Measurements from ENCODE around the gene TBC1D8. TPM values are rescaled to one million over a fixed set of nuclear protein-coding genes. Genes with fewer than 3 reads are reported as not detected.

The TBC1D8 gene
- total RNA-seq, 1 donor from 2014 or later: 0.51 TPM

DNA sequence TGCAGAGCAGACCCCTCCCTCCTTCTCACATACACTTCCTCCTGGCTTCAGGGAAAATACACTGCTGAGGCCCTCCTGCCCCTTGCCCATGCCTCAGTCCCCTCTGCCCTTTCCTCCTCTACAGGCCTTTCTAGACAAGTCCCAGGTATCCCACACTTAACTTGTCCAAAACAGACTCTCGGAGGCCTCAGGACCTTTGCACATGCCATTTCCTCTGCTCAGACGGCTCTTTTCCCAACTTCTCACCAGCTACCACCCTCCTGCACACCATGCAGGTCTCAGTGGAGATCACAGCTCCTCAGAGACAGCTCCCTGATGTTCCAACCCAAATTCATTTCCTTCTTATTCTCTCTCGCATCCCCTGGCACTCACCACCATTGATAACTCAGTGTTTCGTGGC lies 11.7 kb downstream of the TBC1D8 start:
- intact Hi-C loops (cut with micrococcal nuclease): no loop called here

GRCh38 chr2:101135412-101136296 lies 15.5 kb downstream of the TBC1D8 start:
- intact Hi-C loops (cut with micrococcal nuclease): no loop called here

- intact Hi-C loops (cut with micrococcal nuclease): no loop called here
These were observed 17.6 kb downstream of the TBC1D8 start for GRCh38 chr2:101133492-101134100.

DNA sequence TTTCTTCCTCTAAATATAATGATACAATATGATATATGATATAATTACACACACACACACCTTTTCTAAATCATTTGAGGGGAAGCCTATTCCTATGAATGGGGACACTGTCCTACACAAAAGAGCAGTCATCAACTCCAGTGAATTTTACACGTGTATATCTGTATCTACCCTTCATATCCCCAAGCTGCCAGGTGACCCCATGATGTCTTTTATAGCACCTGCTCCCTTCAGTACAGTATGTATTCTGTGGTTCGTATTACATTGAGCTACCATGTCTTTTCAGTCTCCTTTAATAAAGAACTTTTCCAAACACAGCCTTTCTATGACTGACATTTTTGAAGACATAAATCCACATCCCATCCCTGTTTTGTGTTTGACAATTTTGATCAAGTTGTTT lies 19.0 kb downstream of the TBC1D8 start:
- intact Hi-C loops (cut with micrococcal nuclease): no loop called here

DNA sequence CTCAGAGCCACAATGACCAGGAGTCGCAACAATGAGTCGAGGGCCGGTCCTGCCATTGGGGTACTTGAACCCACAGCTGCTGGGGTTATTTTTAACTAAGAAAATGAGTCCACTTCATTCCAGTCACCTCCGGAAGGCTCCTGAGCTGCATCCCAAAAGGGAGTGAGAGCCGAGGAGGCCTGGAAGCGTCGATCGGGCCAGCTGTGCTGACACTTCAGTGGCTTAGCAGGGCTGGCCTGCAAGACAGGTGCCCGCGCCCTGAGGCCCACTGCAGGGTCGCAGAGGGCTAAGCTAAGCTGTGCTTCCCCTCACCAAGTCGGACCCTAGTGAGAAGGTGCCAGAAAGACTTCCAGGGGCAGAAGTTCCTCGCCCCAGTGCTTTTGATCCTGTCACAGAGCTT lies 21.1 kb downstream of the TBC1D8 start:
- intact Hi-C loops (cut with micrococcal nuclease): no loop called here

- intact Hi-C loops (cut with micrococcal nuclease): no loop called here
These were observed 23.7 kb downstream of the TBC1D8 start for GRCh38 chr2:101127319-101128056.

GRCh38 chr2:101125808-101126207 lies 25.4 kb downstream of the TBC1D8 start:
- intact Hi-C loops (cut with micrococcal nuclease): no loop called here

- intact Hi-C loops (cut with micrococcal nuclease): no loop called here
These were observed 25.8 kb downstream of the TBC1D8 start for GRCh38 chr2:101125374-101125773.

- intact Hi-C loops (cut with micrococcal nuclease): no loop called here
These were observed 26.4 kb downstream of the TBC1D8 start for GRCh38 chr2:101124643-101125366.

DNA sequence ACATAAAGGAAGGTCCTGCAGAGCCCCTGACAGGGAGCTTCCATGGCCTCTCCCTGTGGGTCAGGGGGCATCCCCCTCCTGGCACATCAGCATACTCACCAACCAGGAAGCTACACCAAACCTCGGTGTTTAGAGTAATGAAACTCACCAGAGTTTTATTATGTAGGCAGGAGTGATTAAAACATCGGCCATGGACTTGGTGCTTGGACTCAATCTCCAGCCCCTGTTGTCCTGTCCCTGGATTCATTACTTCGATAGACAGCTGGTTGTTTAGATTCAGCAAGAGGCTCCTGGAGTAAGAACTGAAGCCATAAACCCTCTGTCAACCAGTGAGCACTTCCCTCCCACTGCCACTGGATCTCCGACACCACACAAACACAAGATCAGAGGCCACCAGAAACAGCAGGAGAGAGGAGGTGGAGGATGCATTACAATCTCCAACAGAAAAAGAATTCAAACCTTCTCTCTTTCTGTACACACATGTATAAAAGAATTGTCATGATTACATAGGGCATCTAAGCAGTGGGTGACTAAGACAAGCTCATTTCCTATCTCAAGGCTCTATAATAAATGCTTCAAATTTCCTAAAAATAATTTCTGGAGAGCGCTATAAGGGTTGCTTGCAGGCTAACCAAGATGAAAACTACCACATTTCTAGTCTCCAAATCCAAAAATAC lies 27.2 kb downstream of the TBC1D8 start:
- intact Hi-C loops (cut with micrococcal nuclease): no loop called here

GRCh38 chr2:101121174-101121573 lies 30.0 kb downstream of the TBC1D8 start:
- intact Hi-C loops (cut with micrococcal nuclease): no loop called here

GRCh38 chr2:101120124-101120996 lies 30.8 kb downstream of the TBC1D8 start:
- intact Hi-C loops (cut with micrococcal nuclease): no loop called here

DNA sequence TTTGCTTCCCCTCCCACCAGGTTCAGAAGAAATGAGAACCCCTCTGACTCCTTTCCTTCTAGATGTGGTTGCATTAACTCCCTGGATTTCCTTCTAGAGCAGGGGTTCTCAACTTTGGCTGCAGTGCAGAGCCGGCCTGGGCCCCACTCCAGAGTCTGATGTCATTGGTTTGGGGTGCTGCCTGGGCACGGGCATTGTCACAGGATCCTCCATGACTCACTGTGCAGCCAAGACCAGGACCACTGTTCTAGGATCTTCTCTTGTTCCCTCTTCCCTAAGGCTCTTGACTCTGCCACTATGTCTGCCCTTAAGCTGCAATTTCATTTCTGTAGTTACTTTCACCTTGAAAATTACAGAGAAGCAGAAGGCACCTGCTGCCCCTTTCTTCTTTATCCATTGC lies 31.8 kb downstream of the TBC1D8 start:
- intact Hi-C loops (cut with micrococcal nuclease): no loop called here

GRCh38 chr2:101116841-101117552 lies 34.2 kb downstream of the TBC1D8 start:
- intact Hi-C loops (cut with micrococcal nuclease): no loop called here

GRCh38 chr2:101116348-101116747 lies 34.8 kb downstream of the TBC1D8 start:
- intact Hi-C loops (cut with micrococcal nuclease): no loop called here

DNA sequence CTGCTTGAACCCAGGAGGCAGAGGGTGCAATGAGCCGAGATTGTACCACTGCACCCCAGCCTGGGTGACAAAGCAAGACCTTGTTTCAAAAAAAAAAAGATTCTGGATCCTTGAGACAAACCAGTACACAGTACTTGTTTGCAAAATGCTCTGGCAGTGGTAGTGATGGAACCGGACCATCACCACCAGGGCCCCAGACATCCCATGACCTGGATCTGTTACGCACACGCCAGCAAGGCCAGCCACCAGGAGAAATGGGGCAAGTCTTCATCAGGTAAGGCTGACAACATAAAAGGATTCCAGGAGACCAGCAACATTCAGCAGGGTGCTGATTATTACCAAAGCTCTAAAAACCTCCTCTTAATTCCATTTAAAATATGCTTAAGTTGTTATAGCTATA lies 35.5 kb downstream of the TBC1D8 start:
- intact Hi-C loops (cut with micrococcal nuclease): no loop called here

DNA sequence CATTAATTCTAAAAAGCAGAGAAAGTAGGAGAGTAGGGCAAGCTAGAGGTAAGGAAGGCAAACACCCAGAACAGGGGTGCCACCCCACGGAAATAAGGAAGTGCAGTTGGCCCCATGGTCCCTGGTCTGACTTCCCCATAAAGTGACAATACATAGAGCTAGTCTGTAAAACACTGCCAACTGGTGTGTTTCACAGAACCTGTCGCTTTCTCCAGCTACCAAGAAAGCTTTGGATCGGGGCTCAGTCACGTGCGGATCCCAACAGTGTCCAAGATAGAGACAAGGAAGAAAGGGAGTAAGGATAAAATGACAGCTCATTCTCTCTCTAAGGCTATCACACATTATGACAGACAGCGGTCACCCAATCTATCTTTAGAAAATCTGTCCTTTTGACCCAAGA lies 36.4 kb downstream of the TBC1D8 start:
- intact Hi-C loops (cut with micrococcal nuclease): no loop called here

GRCh38 chr2:101114268-101114783 lies 36.9 kb downstream of the TBC1D8 start:
- intact Hi-C loops (cut with micrococcal nuclease): no loop called here

All from T-helper 1 cell treated with Interleukin-12 subunit alpha and Interleukin-12 subunit beta and Interleukin-4 antibody, amounts not matched to agents 30 ng/mL and 1 ng/mL, for 36 hours (primary cell).